GM19455 (cell line): Measurements from ENCODE around the gene DBET.
"Not testable (repeated sequence)": the region's sequence is repeated elsewhere in the genome, so short reads cannot be mapped to it uniquely, and the experiment has no call there.

ENCODE experiments used
- ATAC-seq: cut with Tn5 transposase; IDR thresholded peaks from one replicate; pipeline ENCODE4 v1.9.1; 2021; ENCODE audit not compliant: unreplicated experiment

DBET gene

DNA sequence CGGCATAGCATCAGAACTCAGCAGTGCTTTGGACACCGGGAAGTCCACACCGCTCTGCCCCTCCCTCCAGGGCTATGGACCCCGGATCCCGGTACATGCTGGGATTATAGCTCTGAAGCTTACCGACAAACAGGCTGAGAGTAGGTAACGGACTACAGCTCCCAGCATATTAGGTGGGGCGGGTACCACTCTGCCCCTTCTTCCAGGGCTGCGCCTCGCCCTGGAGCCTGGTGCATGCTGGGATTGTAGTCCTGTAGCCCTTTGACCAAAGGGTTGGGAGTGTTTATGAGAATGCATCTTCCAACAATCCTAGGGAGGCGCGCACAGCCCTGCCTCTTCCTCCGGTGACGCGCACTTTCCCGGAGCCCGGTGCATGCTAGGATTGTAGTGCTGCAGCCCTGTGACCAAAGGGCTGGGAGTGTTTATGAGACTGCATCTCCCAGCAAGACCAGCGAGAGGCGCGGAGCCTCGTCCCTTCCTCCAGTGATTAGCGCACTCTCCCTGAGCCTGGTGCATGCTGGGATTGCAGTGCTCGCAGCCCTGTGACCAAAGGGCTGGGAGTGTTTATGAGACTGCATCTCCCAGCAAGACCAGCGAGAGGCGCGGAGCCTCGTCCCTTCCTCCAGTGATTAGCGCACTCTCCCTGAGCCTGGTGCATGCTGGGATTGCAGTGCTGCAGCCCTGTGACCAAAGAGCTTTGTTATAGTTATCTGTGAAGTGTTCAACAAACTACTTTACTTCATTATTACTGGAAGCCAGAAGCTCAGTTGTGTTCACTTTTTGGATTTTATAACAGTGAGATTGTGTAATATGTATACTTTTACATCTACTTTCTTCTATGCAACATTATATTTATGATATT is 14.7 kb upstream of the DBET start:
- ATAC-seq = not testable (repeated sequence)

DNA sequence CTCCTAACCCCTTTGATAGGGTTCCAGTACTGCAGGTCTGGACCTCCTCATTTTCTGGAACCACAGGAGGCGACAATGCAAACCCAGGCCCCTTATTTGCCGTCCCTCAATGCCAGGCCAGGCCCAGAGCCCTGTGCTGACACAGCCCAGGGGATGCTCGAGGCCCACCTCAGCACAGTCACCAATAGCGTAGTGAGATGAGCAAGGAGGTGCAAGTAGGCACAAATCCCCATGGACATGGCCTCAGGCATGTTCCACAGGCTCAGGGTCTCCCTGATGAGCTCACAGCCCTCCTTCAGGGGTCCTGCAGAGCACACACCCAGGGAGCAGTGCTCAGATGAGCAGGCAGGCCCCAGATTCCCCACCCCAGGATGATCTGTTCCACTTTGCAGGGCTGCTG is 5.3 kb upstream of the DBET start:
- ATAC-seq = not testable (repeated sequence)

GRCh38 chr4:190064805-190065204 is 503 bp downstream of the DBET start:
- not testable (repeated sequence) for ATAC-seq

- not testable (repeated sequence) for ATAC-seq
Measured at GRCh38 chr4:190068351-190068750, 4.0 kb downstream of the DBET start.

DNA sequence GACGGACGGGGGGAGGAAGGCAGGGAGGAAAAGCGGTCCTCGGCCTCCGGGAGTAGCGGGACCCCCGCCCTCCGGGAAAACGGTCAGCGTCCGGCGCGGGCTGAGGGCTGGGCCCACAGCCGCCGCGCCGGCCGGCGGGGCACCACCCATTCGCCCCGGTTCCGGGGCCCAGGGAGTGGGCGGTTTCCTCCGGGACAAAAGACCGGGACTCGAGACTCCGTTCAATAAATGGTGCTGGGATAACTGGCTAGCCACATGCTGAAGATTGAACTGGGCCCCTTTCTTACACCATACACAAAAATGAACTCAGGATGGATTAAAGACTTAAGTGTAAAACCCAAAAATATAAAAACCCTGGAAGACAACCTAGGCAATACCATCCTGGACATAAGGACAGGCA is 28.8 kb downstream of the DBET start:
- not testable (repeated sequence) for ATAC-seq

DNA sequence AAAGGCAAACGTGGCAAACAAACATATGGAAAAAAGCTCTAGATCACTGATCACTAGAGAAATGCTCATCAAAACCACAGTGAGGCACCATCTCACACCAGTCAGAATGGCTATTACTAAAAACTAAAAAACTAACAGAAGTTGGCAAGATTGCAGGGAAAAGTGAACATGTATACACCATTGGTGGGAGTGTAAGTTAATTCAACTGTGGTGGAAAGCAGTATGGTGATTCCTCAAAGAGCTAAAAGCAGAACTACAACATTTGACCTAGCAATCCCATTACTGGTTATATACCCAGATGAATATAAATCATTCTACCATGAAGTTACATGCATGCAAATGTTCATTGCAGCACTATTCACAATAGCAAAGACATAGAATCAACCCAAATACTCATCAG is 29.7 kb downstream of the DBET start:
- ATAC-seq = not testable (repeated sequence)

GRCh38 chr4:190095335-190095734 is 31.0 kb downstream of the DBET start:
- not testable (repeated sequence) for ATAC-seq

- ATAC-seq = not testable (repeated sequence)
Measured at GRCh38 chr4:190099605-190100004, 35.3 kb downstream of the DBET start.

GRCh38 chr4:190101525-190101924 is 37.2 kb downstream of the DBET start:
- not testable (repeated sequence) for ATAC-seq

DNA sequence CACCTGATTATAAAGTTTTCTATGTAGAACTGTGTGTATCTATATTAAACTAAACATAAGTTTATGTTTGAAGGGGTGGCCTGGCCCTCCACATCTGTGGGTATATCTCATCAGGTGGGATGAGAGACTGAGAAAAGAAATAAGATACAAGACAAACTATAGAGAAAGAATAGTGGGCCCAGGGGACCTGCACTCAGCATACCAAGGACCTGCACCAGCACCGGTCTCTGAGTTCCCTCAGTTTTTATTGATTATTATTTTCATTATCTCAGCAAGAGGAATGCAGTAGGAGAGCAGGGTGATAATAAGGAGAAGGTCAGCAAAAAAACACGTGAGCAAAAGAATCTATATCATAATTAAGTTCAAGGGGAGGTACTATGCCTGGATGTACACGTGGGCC is 41.9 kb downstream of the DBET start:
- ATAC-seq = not testable (repeated sequence)

- not testable (repeated sequence) for ATAC-seq
Measured at GRCh38 chr4:190106611-190107480, 42.5 kb downstream of the DBET start.

DNA sequence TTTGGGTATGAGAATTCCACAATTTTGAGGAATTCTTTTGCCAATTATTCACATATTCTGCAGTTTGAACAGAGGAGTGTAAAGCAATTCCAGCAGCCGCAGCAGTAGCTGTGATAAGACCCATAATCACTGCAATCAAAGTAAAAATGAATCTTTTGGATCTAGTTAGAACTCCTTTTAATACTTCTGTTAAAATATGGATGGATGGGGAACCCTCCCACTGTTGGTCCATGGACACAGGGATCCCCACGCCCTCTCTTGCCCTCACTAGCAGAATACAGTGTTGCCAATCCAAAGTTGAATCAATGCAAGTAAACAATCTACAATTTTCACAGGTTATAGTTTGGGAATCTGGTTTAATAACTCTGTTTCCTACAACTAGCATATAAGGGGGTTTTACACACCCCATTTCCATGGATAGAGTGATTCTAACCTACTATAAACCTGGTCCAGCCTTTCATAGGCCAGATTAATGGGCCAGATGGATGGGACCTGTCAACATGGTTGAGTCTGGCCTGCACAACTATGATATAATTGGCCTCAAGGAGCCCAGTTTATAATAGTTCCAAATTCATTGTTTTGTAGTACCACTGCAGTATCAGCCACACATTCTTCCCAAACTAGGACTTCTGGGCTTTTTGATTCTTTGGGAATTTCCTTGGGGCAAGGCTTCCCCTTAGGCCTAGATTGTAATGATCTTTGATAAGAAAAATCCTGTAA is 43.6 kb downstream of the DBET start:
- not testable (repeated sequence) for ATAC-seq

- ATAC-seq = not testable (repeated sequence)
Measured at GRCh38 chr4:190108756-190109155, 44.5 kb downstream of the DBET start.

GRCh38 chr4:190109390-190110011 is 45.2 kb downstream of the DBET start:
- ATAC-seq = not testable (repeated sequence)

GRCh38 chr4:190110033-190110432 is 45.7 kb downstream of the DBET start:
- ATAC-seq = not testable (repeated sequence)

DNA sequence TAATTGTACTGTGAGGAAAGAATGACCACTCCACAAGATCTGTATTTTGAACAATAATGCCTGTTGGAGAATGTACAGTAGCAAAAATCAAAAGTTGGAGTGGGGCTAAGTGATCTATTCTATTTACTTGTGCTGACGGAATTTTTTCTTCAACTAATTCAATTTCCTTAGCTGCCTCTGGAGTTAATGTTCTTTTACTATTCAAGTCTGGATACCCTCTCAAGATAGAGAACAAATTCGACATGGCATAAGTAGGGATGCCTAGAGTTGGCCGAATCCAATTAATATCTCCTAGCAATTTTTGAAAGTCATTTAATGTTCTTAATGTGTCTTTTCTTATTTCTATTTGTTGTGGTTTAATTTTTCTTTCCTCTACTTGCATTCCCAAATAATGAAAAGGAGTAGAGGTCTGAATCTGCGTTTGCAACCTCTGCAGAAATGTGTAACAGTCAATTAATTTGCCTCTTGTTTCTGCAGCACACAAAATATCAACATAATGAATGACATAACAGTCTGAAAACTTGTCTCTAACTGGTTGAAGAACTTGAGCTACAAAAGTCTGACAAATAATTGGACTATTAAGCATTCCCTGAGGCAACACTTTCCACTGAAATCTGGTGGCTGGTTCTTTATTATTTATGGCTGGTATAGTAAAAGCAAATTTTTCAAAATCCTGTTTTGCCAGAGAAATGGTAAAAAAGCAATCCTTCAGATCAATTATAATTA is 46.4 kb downstream of the DBET start:
- ATAC-seq = not testable (repeated sequence)

GRCh38 chr4:190112879-190113278 is 48.6 kb downstream of the DBET start:
- ATAC-seq = not testable (repeated sequence)

- not testable (repeated sequence) for ATAC-seq
Measured at GRCh38 chr4:190114991-190115390, 50.7 kb downstream of the DBET start.
